HFFc6 (cell line): ENCODE results near the gene S100A16. TPM values are rescaled to one million over a fixed set of nuclear protein-coding genes. Genes with fewer than 3 reads are reported as not detected.

Experiments used
- DNase-seq: peaks from one replicate; pipeline ENCODE4 v3.0.0-alpha.2; 2018
- H3K27ac Mint-ChIP-seq: 2 replicates; pipeline ENCODE4 v1.8.0; 2020; ENCODE audit warnings: mild to moderate bottlenecking, mixed read lengths
- H3K27me3 Mint-ChIP-seq: 2 replicates; pipeline ENCODE4 v1.8.0; 2021; ENCODE audit warnings: mild to moderate bottlenecking, moderate library complexity, mixed read lengths; ENCODE audit not compliant: insufficient read depth
- H3K36me3 Mint-ChIP-seq: 2 replicates; pipeline ENCODE4 v1.8.0; 2021; ENCODE audit warnings: low read depth, mixed read lengths
- H3K4me1 Mint-ChIP-seq: 2 replicates; pipeline ENCODE4 v1.8.0; 2020; ENCODE audit warnings: low read depth, mixed read lengths
- H3K4me3 Mint-ChIP-seq: 2 replicates; pipeline ENCODE4 v1.8.0; 2020; ENCODE audit warnings: mild to moderate bottlenecking, moderate library complexity, mixed read lengths
- H3K9me3 Mint-ChIP-seq: 2 replicates; pipeline ENCODE4 v1.8.0; 2020; ENCODE audit warnings: mild to moderate bottlenecking, mixed read lengths
- total RNA-seq, 6 experiments: library from RNA; stranded (reverse); fragmentation: NEBNext Ultra II Directional; extraction: Animal tissue kit (Norgen Biotek cat#: 25700); gene quantifications; 2 replicates in 1 of 6; 3 replicates in 5 of 6; pipeline ENCODE4 v1.2.3, GENCODE V29; 2021
- TF ChIP-seq, protein P1 (sequence below): fragments of 200-600 bp; sonication (generic); IDR thresholded peaks from 2 replicates; pipeline ENCODE4 v1.5.0; 2021; ENCODE audit warnings: antibody characterized with exemption, mild to moderate bottlenecking

The S100A16 gene
- total RNA-seq, 6 experiments from 2014 or later: 235 to 351 (median 258) TPM

DNA sequence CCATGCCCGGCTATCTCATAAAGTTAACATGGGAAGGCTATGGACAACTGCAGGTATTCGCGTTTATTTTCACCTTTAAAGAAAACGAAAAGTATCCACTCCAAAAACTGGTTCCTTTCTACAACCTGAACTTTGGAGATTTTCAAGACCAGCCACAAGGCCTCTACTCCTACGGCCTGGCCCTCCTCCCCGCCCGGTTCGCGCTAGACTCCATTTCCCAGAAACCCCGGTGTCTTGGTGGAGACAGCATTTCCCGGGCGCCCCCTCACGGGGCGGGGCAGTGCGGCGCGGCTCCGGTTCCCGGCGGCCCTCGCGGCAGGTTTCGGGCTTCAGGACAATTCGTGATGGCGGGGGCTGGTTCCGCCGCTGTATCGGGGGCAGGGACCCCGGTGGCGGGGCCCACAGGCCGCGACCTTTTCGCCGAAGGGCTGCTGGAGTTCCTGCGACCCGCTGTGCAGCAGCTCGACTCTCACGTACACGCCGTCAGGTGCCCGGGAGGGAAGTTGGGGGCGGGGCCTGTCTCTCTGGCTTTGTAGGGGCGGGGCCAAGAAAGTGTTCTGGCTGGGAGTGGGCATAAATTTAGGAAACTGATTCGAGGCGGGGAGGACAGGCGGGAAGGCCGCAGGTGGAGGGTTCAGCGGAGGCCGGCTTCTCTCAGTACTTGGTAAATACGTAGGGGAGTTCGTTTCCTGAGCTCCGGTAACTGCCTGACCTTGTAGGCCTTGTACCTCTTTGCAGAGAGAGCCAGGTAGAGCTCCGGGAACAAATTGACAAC is 45.6 kb upstream of the S100A16 start, which contains the start of gene SNAPIN:
Gene SNAPIN (plus strand): TSS at position 304 of the 775 bp plus-strand sequence. CDS start 41 bp downstream, at position 345.
- peaks cover 13% of the 10 kb centered on the region for H3K4me1 Mint-ChIP-seq
- no peaks in the 10 kb centered on the region for H3K9me3 Mint-ChIP-seq
- H3K4me3 Mint-ChIP-seq: peak within 1 kb of the TSS; percentile 95
- H3K27ac Mint-ChIP-seq: peak within 1 kb of the TSS; percentile 82
- H3K36me3 Mint-ChIP-seq: peaks cover 30% of the 10 kb centered on the region
- no peaks in the 10 kb centered on the region; the same call in 1 of the 2 replicates for H3K27me3 Mint-ChIP-seq
- TF ChIP-seq, protein P1, sequence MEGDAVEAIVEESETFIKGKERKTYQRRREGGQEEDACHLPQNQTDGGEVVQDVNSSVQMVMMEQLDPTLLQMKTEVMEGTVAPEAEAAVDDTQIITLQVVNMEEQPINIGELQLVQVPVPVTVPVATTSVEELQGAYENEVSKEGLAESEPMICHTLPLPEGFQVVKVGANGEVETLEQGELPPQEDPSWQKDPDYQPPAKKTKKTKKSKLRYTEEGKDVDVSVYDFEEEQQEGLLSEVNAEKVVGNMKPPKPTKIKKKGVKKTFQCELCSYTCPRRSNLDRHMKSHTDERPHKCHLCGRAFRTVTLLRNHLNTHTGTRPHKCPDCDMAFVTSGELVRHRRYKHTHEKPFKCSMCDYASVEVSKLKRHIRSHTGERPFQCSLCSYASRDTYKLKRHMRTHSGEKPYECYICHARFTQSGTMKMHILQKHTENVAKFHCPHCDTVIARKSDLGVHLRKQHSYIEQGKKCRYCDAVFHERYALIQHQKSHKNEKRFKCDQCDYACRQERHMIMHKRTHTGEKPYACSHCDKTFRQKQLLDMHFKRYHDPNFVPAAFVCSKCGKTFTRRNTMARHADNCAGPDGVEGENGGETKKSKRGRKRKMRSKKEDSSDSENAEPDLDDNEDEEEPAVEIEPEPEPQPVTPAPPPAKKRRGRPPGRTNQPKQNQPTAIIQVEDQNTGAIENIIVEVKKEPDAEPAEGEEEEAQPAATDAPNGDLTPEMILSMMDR: peak; percentile 55
- peak; percentile 76 for DNase-seq

DNA sequence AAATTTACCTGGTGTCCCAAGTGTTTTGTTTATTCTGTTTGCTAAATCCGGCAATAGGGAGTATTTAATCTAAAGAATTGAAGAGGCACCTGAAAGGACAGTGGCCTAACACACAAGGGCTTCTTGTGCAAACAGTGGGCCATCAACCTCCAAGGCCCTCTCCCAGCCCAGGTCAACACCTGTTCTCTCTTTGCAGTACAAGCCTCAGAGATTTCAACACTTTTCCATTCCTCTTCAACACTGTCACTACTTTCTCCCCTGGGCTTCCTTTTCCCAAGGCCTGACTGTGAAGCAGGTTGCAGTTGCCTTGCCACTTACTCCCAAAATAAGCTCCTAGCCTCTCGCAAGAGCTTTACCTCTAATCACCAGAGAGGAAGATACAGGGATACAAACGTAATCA is 42.4 kb upstream of the S100A16 start:
- Mint-ChIP-seq H3K4me1 (peaks cover 19% of the 10 kb centered on the region), H3K27me3 (no peaks in the 10 kb centered on the region; the same call in 1 of the 2 replicates), H3K9me3 (no peaks in the 10 kb centered on the region), H3K4me3 (no peak overlapping the region), H3K27ac (no peak overlapping the region), H3K36me3 (peaks cover 8% of the 10 kb centered on the region)
- no peak for DNase-seq
- TF ChIP-seq, protein P1: no peak

DNA sequence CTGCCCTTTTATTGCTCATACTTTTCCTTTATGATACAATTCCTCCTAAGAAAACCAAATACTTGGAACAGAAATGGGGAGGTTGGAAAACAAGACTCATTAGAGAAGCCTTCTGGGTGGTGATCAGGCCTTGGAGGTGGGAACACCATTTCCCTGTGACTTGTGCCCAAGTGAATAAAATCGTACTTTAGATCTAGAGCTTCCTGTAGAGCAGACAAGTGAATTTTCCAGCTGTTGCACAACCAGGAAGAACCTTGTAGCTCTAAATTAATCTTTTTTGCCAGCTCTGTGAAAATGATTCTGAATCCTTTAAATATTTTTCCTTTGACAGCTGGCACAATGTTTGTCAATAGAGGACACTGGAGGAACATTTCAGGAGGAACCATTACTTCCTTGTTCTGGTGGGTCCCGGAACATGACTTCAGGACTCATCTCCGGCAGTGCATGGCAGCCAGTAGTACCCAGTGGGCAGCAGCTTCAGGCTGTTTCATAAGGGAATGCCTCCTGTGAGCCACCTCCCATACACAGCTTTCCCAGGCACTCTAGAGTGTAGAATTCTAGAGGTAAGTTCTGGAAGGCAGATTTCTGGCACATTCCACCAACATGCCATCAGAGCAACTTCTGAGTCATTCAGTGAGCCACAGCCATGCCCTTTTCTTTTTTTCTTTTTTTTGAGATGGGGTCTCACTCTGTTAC is 40.0 kb upstream of the S100A16 start:
- TF ChIP-seq, protein P1: no peak
- peaks cover 10% of the 10 kb centered on the region for H3K4me1 Mint-ChIP-seq
- H3K4me3 Mint-ChIP-seq: no peak overlapping the region
- no peaks in the 10 kb centered on the region for H3K9me3 Mint-ChIP-seq
- H3K27ac Mint-ChIP-seq: 0 out of 2 replicates have a peak overlapping the region, but pooled peaks have one; percentile 3
- DNase-seq: peak; percentile 62
- peaks cover 4% of the 10 kb centered on the region; the same call in 1 of the 2 replicates for H3K27me3 Mint-ChIP-seq
- H3K36me3 Mint-ChIP-seq: no peaks in the 10 kb centered on the region; the same call in 1 of the 2 replicates

DNA sequence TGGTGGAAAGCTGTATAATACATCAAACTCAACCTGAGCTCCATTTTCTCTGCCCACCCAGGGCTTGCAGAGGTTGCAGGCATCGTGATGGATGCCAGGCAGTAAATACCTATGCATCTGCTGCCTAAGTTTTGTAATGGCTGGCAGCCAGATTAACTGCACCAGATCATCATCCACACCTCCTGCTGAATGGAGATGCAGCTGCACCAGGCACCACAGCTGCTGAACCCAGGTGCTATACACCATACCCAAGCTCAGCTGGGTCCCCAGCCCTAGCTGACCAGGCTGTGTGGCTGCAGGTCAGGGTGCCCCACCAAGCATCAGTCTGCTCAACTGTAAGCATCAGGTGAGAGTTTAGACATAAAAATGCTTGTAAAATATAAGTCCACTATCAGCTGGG is 38.8 kb upstream of the S100A16 start:
- Mint-ChIP-seq H3K9me3 (no peaks in the 10 kb centered on the region), H3K4me1 (peaks cover 11% of the 10 kb centered on the region), H3K4me3 (no peak overlapping the region), H3K27ac (no peak overlapping the region), H3K27me3 (peaks cover 4% of the 10 kb centered on the region; the same call in 1 of the 2 replicates), H3K36me3 (peaks cover 8% of the 10 kb centered on the region)
- no peak for DNase-seq
- TF ChIP-seq, protein P1: no peak

DNA sequence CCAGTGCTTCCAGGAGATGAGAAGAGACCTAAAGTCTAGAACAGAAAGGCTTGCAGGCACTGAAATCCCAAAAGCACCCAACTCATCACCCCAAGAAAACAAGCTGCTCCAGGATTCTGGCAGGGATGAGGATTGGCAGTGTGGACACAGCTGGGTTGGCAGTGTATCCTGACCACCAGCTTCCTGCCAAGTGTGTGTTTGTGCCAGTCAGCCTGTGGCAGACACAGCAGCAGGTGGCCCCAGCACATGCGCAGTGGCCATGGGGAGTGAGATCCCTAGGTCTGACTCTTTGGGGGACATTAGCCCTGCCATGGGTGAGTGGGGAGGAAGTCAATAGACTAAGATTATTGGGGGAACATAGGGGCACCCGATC is 36.9 kb upstream of the S100A16 start:
- Mint-ChIP-seq H3K36me3 (peaks cover 24% of the 10 kb centered on the region), H3K27ac (no peak overlapping the region), H3K4me3 (no peak overlapping the region), H3K4me1 (peaks cover 15% of the 10 kb centered on the region), H3K27me3 (peaks cover 4% of the 10 kb centered on the region; the same call in 1 of the 2 replicates), H3K9me3 (no peaks in the 10 kb centered on the region)
- DNase-seq: no peak
- TF ChIP-seq, protein P1: no peak
